Stimulated activated CD4-positive, alpha-beta T cell treated with anti-CD3 and anti-CD28 coated beads, TNF-alpha, amount 100 ng/mL, for 4 hours (primary cell): Measurements from ENCODE around the gene HSPA12B.

Experiments used
- DNase-seq, 3 experiments: peaks; one replicate each; pipeline ENCODE4 v3.0.0-alpha.2; 2020; ENCODE audit warnings: low read depth in 3 of 3

Gene HSPA12B, protein sequence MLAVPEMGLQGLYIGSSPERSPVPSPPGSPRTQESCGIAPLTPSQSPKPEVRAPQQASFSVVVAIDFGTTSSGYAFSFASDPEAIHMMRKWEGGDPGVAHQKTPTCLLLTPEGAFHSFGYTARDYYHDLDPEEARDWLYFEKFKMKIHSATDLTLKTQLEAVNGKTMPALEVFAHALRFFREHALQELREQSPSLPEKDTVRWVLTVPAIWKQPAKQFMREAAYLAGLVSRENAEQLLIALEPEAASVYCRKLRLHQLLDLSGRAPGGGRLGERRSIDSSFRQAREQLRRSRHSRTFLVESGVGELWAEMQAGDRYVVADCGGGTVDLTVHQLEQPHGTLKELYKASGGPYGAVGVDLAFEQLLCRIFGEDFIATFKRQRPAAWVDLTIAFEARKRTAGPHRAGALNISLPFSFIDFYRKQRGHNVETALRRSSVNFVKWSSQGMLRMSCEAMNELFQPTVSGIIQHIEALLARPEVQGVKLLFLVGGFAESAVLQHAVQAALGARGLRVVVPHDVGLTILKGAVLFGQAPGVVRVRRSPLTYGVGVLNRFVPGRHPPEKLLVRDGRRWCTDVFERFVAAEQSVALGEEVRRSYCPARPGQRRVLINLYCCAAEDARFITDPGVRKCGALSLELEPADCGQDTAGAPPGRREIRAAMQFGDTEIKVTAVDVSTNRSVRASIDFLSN

DNA sequence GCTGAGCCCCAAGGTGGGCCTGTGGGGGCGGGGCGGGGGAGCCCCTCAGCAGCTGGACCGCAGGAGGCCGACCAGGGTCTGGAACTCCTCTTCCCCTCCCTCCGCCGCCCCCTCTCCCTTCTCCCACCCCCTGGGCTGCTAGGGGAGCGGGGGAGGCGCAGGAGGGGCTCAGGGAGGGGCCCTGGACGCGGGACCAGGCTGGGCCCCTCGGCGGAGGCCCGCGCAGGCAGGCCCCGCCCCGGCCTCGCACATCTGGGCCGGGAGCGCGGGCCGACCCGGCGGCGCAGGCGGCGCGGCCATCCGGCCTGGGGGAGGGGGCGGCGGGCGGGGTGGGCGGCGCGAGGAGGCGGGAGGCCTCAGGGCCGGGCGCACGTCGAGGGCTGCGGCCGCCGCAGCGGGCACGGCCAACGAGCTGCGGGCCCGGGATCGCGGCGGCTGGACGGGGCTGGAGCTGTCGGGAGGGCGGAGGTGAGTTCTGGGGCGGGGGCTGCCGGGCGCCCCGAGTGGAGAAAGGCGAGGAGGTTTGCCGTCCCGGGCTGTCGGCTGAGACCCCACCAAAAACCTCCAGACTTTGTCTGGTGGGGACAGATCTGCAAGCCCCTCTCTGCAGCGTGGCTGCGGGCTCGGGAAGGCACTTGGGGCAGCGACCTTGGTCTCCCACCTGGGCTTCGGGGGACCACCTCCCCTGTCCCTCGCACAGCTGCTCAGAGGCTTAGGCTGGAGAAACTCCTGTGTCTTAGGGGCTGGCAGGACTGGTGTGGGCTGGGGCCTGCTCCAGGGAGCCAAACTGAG lies at the start of gene HSPA12B:
HSPA12B (plus strand) TSS at position 359 of the 792 bp plus-strand sequence. CDS start 5,990 bp downstream, outside the sequence.
- no peak for DNase-seq

DNA sequence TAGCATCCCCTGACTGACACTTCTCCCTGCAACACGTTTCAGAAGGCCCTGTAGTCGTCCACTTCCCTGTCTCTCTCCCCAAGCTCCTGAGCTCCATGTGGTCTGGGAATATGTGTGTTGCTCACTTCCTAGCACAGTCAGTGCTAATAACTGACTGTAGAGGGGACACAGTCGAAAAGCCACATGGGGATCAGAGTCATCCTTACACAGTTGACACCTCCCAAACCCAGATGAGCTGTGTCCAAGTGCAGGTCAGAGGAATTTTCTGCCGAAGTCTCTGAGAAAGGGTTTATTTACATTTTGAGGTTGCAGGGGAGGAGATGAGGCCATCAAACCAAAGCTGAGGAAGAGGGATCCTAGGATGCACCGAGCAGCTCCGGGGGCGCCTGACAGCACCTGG lies 47.1 kb upstream of the HSPA12B start:
- no peak for DNase-seq

DNA sequence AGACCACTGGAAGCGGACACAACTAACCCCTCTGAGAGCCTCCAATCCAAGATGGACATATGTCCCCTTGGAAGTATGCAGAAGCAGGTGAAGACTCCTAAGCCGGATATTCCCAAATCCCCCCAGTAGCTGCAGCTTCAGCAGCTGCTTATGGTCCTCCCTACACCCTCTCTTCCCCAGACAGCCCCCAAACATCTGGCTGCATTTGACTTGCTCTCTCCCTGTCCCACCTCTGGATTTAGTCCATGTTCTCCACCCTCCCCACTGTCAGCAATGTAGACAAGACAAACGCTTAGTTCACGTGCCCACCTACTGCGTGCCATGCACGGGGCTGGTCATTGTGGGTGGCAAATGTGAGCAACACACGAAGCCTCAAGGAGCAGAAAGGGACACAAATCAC lies 46.1 kb upstream of the HSPA12B start:
- DNase-seq, result no peak

DNA sequence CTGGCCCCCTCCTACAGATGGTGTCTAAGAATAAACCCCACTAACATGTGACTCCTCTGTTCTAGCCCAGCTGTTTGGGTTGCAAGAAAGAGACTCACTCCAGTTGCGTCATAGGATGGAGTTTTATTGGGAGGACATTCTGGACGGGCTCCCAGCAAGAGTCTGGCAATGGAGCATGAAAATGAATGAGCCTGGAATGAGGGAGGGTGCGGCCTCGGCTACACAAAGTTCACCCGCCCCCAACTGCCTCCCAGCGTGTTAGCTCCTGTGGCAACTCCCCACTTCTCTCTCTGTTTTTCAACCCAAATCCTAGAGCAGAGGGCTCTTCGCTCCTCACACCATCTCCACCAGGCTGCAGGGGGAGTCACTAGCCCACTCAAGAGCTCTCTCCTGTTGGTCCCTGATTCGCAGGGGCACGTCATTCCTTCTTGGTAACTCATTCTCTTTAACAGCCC lies 45.6 kb upstream of the HSPA12B start:
- DNase-seq, result no peak

DNA sequence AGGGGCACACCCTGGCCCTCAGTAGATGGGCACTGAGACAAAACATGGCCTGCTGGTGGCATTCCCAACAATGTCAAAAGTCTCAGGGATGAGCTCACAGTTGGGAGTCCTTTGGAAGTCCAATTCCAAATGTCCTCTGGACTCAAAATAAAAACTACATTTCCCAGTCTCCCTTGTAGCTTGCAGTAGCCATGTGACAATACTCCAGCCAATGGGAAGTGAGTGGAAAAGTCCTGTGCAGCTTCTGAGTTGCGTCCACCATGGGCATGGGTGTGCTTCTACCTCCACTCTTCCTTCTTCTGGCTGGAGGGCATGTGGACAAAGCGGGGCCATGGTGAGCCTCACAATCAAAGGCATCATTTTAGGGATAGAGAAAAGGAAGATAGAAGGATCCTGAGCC lies 44.8 kb upstream of the HSPA12B start:
- DNase-seq, result no peak

DNA sequence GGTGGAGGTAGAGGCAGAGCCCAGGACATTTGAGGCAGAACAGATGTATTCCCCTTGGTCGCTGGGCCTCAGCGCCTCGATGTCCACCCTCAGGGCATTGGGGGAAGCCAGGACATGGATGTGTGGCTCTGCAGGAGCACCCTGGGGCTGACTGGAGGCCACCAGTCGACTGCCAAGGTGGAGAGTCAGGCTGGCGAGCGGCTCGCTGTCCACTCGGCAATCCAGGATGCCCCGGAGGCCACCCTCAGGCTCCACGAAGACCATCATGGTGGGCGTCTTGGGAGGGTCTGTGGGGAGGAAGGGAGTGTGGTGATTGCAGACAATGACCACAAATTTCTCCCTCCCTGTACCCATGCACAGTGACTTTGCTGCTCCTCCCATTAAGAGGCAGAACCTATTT lies 42.5 kb upstream of the HSPA12B start:
- no peak for DNase-seq

DNA sequence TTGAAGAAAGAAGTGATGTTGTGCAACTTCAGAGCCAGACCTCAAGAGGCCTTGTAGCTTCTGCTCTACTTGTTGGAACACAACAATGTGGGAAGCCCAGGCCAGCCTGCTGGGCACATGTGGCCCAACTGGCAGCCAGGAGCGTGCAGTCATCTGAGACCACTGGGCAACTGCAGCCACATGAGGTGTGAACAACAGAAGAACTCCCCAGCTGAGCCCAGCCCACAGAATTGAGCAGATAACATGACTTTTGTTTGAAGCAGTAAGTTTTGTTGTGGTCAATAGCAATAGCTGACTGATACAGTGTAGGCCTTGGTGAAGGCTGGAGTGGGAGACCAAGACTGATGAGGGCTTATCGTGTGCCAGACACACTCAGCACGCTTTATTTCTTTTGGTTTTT lies 42.1 kb upstream of the HSPA12B start:
- no peak for DNase-seq

DNA sequence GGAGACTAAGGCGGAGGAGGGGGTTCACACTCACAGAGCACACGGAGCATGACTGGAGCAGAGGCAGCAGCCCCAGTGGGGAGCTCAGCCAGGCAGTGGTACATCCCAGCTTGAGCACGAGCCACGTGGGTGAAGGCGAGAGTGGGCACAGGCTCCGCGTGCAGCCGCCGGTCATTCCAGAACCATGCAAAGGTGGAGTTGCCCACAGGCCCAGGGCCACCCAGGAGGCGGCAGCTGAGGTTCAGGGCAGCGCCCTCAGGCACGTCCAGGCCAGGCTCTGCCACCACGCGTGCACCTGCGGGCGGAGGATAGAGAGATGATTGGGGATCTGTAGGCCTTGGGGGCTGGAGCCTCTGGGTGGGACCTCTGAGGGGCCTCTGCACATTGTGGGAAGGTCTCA lies 41.2 kb upstream of the HSPA12B start:
- DNase-seq, result no peak

- no peak for DNase-seq
Measured at GRCh38 chr20:3691897-3692296, 40.6 kb upstream of the HSPA12B start.

- no peak for DNase-seq
Measured at GRCh38 chr20:3692706-3693294, 39.7 kb upstream of the HSPA12B start.

- DNase-seq, result no peak
Measured at GRCh38 chr20:3693376-3693775, 39.1 kb upstream of the HSPA12B start.

DNA sequence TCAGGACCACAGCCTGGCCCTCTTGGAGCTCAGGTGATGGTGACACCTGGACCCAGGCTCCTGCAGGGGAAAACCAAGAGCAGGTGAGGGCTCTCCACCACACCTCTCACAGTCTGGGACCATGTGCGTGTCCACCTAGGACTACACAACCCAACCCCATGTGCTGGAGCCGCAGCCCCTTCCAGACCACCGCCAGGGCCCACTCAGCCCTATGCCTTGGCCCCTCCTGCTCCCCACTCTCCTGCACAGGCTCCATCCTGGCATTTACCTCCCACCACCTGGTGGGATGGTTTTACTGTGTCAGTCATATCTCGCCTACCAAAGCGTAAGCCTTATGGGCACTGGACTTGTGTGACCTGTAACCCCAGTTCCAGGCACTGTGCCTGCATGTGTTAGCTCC lies 37.6 kb upstream of the HSPA12B start:
- DNase-seq, result no peak

GRCh38 chr20:3696200-3696599 lies 36.3 kb upstream of the HSPA12B start:
- no peak for DNase-seq

DNA sequence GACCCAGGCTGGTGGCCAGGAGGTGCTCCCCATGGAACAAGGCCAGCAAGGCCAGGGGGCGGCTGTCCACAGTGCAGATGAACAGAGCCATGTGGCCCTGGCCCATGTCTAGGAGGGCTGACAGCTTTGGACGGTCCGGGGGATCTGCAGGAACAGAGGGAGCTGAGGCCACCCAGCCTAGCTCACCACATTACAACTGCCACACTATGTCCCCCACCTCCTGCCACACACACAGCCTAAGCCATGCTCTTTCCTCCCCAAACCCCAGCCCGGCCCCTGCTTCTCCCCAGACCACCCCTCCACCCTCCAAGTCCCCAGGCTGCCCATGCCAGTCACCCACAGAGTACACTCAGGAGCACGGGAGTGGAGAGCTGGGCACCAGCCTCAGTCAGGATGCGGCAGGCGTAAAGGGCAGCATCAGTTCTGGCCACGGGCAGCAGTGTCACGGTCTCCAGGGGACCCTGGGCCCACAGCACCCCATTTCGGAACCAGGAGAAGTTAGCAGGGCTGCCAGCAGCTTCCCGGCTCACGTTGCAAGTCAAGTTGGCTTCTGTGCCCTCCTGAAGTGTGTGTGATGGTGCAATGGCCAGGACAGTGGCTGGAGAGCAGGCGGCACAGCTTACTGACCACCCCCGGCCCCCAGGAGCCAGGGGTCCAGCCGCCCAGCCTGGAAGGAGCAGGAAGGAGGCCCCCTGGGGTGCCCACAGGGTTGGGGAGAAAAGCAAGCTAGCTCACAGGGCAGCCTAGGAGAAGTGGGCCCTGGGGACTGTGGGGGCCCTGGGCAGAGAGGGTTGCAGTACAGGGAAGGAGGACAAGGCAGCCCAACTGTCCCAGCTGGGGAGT lies 35.5 kb upstream of the HSPA12B start:
- DNase-seq, result no peak

- DNase-seq, result no peak
Measured at GRCh38 chr20:3697588-3698305, 34.7 kb upstream of the HSPA12B start.

DNA sequence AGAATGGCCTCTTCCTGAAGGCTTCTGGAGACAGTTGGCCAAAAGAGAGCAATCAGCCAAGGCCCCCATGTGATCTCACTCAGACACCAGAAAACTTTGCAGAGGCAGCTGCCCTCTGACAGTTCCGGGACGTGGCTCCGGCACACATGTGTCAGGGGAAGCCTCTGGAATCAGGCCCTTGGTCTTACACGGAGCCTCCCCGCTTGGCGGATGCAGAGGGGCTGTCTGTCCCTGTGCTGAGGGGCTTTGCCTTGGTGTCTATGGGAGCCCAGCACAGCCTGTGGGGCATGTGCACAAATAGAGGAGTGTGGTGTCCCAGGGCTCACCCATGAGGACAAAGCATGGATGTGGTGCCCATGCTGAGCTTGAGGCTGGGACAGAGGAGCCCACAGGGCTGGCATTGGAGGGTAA lies 33.9 kb upstream of the HSPA12B start:
- no peak for DNase-seq

DNA sequence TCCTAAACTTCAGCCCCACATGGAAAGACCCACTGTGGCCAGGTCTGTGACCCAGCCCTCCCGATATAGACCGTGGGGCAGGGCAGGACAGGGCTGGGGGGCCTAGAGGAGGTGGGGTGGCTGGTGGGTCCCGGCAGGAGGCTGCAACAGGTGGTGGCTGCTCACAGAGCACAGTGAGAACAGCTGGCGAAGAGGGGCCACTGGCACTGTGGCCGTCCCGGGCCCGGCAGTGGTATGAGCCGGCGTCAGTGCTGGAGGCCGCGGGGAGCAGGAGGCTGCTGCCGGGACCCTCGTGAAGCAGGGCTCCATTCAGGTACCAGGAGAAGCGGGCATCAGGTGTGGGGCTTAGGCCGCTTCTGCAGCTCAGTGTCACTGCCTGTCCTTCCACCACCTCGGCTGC lies 33.4 kb upstream of the HSPA12B start:
- no peak for DNase-seq

- DNase-seq, result no peak
Measured at GRCh38 chr20:3701061-3701998, 31.2 kb upstream of the HSPA12B start.
